ENCODE results near the gene OR4D1. TPM values are rescaled to one million over a fixed set of nuclear protein-coding genes. Genes with fewer than 3 reads are reported as not detected.
"Not testable (repeated sequence)": the region's sequence is repeated elsewhere in the genome, so short reads cannot be mapped to it uniquely, and the experiment has no call there.

The OR4D1 gene
- total and polyA plus RNA-seq, 10 donors: 0.09 to 0.46 (median 0.19) TPM; not detected in 1

DNA sequence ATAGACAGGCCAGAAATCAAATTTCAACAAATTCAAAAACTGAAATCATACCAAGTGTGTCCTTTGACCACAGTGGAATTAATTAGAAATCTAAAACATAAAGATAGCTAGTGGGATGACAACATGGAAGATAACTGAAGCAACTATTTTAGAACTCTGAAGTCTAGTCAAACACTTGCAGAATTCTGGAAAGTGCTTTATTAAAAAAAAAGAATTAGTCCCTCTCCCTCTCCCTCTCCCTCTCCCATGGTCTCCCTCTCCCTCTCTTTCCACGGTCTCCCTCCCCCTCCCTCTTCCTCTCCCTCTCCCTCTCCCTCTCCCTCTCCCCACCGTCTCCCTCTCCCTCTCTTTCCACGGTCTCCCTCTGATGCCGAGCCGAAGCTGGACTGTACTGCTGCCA is 6.7 kb upstream of the OR4D1 start:
- Histone ChIP-seq H3K27me3 (replicated peaks in 1 of 7) (peaks cover 0 to 25% (median 0%) of the 10 kb centered on the region in 7 donors), H3K36me3 (no peaks in the 10 kb centered on the region), H3K4me1 (no peaks in the 10 kb centered on the region), H3K9me3 (peaks cover 7 to 41% (median 34%) of the 10 kb centered on the region in 8 donors), H3K27ac (no peak overlapping the region), H3K4me3 (no peak overlapping the region)
- 77 to 88% (median 80%) methylated on average over 3 to 5 of the region's 5 CpGs for WGBS, 5 donors
- intact Hi-C loops (cut with DNase I; ENCODE audit: low total_unique reads): no loop called here
- TF ChIP-seq POLR2A (IDR thresholded peaks at IDR 0.05) (no peak), CTCF (IDR thresholded peaks at IDR 0.05 in 8 of 11, conservative IDR thresholded peaks at IDR 0.05 in 3 of 11) (no peak)
- no peak for DNase-seq

DNA sequence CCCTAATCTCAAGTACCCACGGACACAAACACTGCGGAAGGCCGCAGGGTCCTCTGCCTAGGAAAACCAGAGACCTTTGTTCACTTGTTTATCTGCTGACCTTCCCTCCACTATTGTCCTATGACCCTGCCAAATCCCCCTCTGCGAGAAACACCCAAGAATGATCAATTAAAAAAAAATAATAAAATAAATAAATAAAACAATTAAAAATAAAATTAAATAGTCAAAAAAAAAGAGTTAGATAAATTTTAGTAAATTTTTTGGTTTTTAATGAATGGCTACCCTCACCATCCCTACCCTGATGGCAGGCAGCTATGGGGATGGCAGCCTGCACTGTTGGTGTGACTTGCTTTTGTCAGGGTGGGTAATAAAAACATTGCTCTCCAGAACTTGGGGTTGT is 4.8 kb upstream of the OR4D1 start:
- H3K4me1 ChIP-seq; intact Hi-C loops (cut with DNase I; ENCODE audit: low total_unique reads): not testable (repeated sequence)

DNA sequence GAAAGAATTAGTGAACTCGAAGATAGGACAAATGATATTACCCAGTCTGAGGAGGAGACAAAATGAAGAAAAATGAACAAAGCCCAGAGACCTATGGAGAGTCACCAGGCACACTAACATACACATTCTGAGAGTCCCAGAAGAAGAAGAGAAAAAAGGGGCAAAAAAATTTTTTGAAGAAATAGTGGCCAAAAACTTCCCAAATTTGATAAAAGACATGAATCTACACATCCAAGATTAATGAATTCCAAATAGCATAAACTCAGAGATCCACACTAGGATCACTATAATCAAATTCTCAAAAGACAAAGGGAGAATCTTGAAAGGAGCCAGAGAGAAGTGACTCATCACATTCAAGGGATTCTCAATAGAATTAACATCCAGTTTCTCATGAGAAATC is 3.4 kb upstream of the OR4D1 start:
- no peak overlapping the region for H3K27ac ChIP-seq
- H3K4me1 ChIP-seq: no peaks in the 10 kb centered on the region
- no peak for DNase-seq
- WGBS, 5 donors: 76 to 93% (median 84%) methylated on average over 1 of the region's 1 CpG
- no peaks in the 10 kb centered on the region for H3K36me3 ChIP-seq
- intact Hi-C loops (cut with DNase I; ENCODE audit: low total_unique reads): no loop called here
- TF ChIP-seq POLR2AphosphoS5 (IDR thresholded peaks at IDR 0.05) (no peak), POLR2A (IDR thresholded peaks at IDR 0.05) (no peak), CTCF (IDR thresholded peaks at IDR 0.05 in 8 of 11, conservative IDR thresholded peaks at IDR 0.05 in 3 of 11) (no peak)
- no peak overlapping the region for H3K4me3 ChIP-seq
- peaks cover 0 to 12% (median 0%) of the 10 kb centered on the region in 7 donors for H3K27me3 ChIP-seq (replicated peaks in 1 of 7)
- peaks cover 7 to 40% (median 36%) of the 10 kb centered on the region in 8 donors for H3K9me3 ChIP-seq

More for the DNA sequence above, 4.8 kb upstream of the OR4D1 start:
- Histone ChIP-seq H3K27me3 (replicated peaks in 1 of 7) (peaks cover 0 to 23% (median 0%) of the 10 kb centered on the region in 7 donors), H3K9me3 (peaks cover 7 to 40% (median 36%) of the 10 kb centered on the region in 8 donors)
- 71 to 96% (median 86%) methylated on average over 4 of the region's 4 CpGs for WGBS, 5 donors
- not testable (repeated sequence) for H3K27ac ChIP-seq, H3K4me3 ChIP-seq, DNase-seq, H3K36me3 ChIP-seq

GRCh38 chr17:58148609-58149008 is 425 bp downstream of the OR4D1 start:
- H3K36me3 ChIP-seq: no peaks in the 10 kb centered on the region
- WGBS, 5 donors: 88 to 95% (median 89%) methylated on average over 3 of the region's 3 CpGs
- H3K4me1 ChIP-seq: peaks cover 3 to 16% (median 14%) of the 10 kb centered on the region in 6 donors
- DNase-seq: no peak
- H3K4me3 ChIP-seq: no peak overlapping the region
- H3K27me3 ChIP-seq (replicated peaks in 1 of 7): peaks cover 0 to 4% (median 0%) of the 10 kb centered on the region in 7 donors
- TF ChIP-seq CTCF (IDR thresholded peaks at IDR 0.05 in 8 of 11, conservative IDR thresholded peaks at IDR 0.05 in 3 of 11) (no peak), POLR2AphosphoS5 (IDR thresholded peaks at IDR 0.05) (no peak), POLR2A (IDR thresholded peaks at IDR 0.05) (no peak)
- H3K9me3 ChIP-seq: peaks cover 7 to 39% (median 35%) of the 10 kb centered on the region in 8 donors
- no peak overlapping the region for H3K27ac ChIP-seq
- intact Hi-C loops (cut with DNase I; ENCODE audit: low total_unique reads): no loop called here

DNA sequence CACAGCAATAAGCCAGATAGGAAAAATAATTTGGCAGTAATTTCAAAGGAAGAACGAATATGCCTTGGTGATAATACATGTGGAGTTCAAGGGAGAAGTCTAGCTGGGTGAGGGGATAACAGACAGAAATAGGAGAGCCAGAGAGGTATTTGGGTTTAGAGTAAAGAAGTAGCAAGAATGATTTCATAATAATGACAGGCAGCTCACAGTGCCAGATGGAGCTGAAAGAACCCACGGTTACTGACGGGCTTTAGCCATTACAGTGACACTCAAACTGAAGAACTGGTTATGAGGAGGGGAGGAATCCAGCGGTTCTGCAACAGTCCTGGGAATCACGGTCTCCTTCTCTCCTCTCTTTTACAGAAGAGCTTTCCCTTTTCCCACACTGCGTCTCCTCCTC is 2.2 kb downstream of the OR4D1 start:
- Histone ChIP-seq H3K9me3 (peaks cover 0 to 21% (median 18%) of the 10 kb centered on the region in 8 donors), H3K4me3 (no peak overlapping the region), H3K27me3 (replicated peaks in 1 of 7) (peaks cover 0 to 8% (median 0%) of the 10 kb centered on the region in 7 donors), H3K36me3 (no peaks in the 10 kb centered on the region), H3K4me1 (peaks cover 3 to 19% (median 17%) of the 10 kb centered on the region in 6 donors), H3K27ac (no peak overlapping the region)
- TF ChIP-seq CTCF (IDR thresholded peaks at IDR 0.05 in 8 of 11, conservative IDR thresholded peaks at IDR 0.05 in 3 of 11): no peak
- no peak for TF ChIP-seq POLR2A (IDR thresholded peaks at IDR 0.05)
- TF ChIP-seq POLR2AphosphoS5 (IDR thresholded peaks at IDR 0.05): no peak
- DNase-seq: no peak
- 66 to 83% (median 69%) methylated on average over 6 of the region's 6 CpGs for WGBS, 5 donors
- intact Hi-C loops (cut with DNase I; ENCODE audit: low total_unique reads): no loop called here
